ENCODE results near the gene ENOX2.
"Not testable (repeated sequence)": the region's sequence is repeated elsewhere in the genome, so short reads cannot be mapped to it uniquely, and the experiment has no call there.

The ENOX2 gene

GRCh38 chrX:130714135-130714534, 188.9 kb downstream of the ENOX2 start:
- Histone ChIP-seq H3K4me3 (ENCODE audit: insufficient read length, low read depth) (no peak overlapping the region), H3K36me3 (ENCODE audit: insufficient read depth, insufficient read length, low read length) (no peaks in the 10 kb centered on the region), H3K9me3 (ENCODE audit: insufficient read depth, low read length) (no peaks in the 10 kb centered on the region), H3K27me3 (ENCODE audit: insufficient read depth, insufficient read length) (no peaks in the 10 kb centered on the region), H3K4me1 (ENCODE audit: insufficient read depth, insufficient read length) (no peaks in the 10 kb centered on the region), H3K9ac (ENCODE audit: insufficient read length, low read depth) (no peak overlapping the region)
- TF ChIP-seq SUZ12 (IDR thresholded peaks at IDR 0.05; ENCODE audit: extremely low read depth, insufficient read depth, insufficient read length) (no peak), YY1 (IDR thresholded peaks at IDR 0.05; ENCODE audit: insufficient read depth, insufficient read length) (no peak), ZNF274 (IDR thresholded peaks at IDR 0.05; ENCODE audit: low read depth, low read length) (no peak)
- DNase-seq (ENCODE audit: low read depth, low spot score), result no peak

- DNase-seq (ENCODE audit: low read depth, low spot score); H3K27me3 ChIP-seq (ENCODE audit: insufficient read depth, insufficient read length); H3K4me1 ChIP-seq (ENCODE audit: insufficient read depth, insufficient read length); H3K36me3 ChIP-seq (ENCODE audit: insufficient read depth, insufficient read length, low read length); H3K4me3 ChIP-seq (ENCODE audit: insufficient read length, low read depth); H3K9ac ChIP-seq (ENCODE audit: insufficient read length, low read depth); H3K9me3 ChIP-seq (ENCODE audit: insufficient read depth, low read length): not testable (repeated sequence)
Observed at GRCh38 chrX:130709178-130709577, 193.8 kb downstream of the ENOX2 start.

GRCh38 chrX:130705591-130705990, 197.4 kb downstream of the ENOX2 start:
- TF ChIP-seq YY1 (IDR thresholded peaks at IDR 0.05; ENCODE audit: insufficient read depth, insufficient read length) (no peak), SUZ12 (IDR thresholded peaks at IDR 0.05; ENCODE audit: extremely low read depth, insufficient read depth, insufficient read length) (no peak), ZNF274 (IDR thresholded peaks at IDR 0.05; ENCODE audit: low read depth, low read length) (no peak)
- no peaks in the 10 kb centered on the region for H3K4me1 ChIP-seq (ENCODE audit: insufficient read depth, insufficient read length)
- no peaks in the 10 kb centered on the region for H3K36me3 ChIP-seq (ENCODE audit: insufficient read depth, insufficient read length, low read length)
- DNase-seq (ENCODE audit: low read depth, low spot score), result no peak
- H3K4me3 ChIP-seq (ENCODE audit: insufficient read length, low read depth), result no peak overlapping the region
- no peak overlapping the region for H3K9ac ChIP-seq (ENCODE audit: insufficient read length, low read depth)
- H3K9me3 ChIP-seq (ENCODE audit: insufficient read depth, low read length), result no peaks in the 10 kb centered on the region
- H3K27me3 ChIP-seq (ENCODE audit: insufficient read depth, insufficient read length), result no peaks in the 10 kb centered on the region

DNA sequence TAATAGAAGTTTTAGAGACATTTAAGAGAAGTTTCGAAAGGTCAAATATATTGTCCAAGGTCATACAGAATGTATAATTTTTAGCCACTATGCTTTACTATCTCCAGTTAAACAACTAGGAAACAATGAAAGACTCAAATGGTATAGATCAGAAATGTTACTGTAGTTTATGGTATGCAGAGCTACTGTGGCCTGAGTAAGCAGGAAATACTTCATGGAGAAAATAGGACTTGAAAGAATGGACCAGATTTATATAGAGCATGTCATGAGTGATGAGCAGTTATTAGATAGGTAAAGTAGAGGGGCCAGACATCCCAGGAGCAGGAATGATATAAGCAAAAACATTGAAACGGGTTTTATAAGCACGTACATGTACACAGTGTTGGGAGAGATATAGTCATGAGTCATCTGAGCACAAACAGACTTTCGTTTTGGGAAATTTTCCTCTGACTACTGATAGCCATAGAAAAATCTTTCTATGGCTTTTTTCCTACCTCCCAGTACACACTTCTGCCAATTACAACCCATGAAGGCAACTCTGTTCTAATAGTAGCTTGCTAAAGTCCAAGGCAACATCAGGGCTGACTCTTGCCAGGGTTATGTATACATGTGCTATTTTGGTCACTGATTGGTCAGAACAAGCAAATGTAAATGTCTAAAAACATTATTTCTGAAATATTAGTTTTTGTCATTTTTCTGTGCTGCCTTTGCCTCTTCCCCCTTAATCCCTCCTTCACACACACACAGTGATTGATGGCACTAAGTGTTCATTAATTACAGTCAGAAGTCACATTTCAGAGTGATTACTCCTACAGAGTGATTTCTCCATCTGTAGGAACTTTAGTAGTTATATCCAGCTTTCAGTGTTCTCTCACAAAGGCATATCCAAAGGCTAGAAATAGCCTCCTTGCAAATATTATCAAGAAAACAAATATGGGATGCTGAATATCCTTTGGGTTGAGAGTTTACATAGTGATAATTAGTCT, 198.7 kb downstream of the ENOX2 start:
- Histone ChIP-seq H3K4me1 (ENCODE audit: insufficient read depth, insufficient read length) (no peaks in the 10 kb centered on the region), H3K4me3 (ENCODE audit: insufficient read length, low read depth) (no peak overlapping the region), H3K36me3 (ENCODE audit: insufficient read depth, insufficient read length, low read length) (no peaks in the 10 kb centered on the region), H3K9me3 (ENCODE audit: insufficient read depth, low read length) (no peaks in the 10 kb centered on the region), H3K9ac (ENCODE audit: insufficient read length, low read depth) (no peak overlapping the region), H3K27me3 (ENCODE audit: insufficient read depth, insufficient read length) (no peaks in the 10 kb centered on the region)
- DNase-seq (ENCODE audit: low read depth, low spot score), result no peak
- no peak for TF ChIP-seq SUZ12 (IDR thresholded peaks at IDR 0.05; ENCODE audit: extremely low read depth, insufficient read depth, insufficient read length)

DNA sequence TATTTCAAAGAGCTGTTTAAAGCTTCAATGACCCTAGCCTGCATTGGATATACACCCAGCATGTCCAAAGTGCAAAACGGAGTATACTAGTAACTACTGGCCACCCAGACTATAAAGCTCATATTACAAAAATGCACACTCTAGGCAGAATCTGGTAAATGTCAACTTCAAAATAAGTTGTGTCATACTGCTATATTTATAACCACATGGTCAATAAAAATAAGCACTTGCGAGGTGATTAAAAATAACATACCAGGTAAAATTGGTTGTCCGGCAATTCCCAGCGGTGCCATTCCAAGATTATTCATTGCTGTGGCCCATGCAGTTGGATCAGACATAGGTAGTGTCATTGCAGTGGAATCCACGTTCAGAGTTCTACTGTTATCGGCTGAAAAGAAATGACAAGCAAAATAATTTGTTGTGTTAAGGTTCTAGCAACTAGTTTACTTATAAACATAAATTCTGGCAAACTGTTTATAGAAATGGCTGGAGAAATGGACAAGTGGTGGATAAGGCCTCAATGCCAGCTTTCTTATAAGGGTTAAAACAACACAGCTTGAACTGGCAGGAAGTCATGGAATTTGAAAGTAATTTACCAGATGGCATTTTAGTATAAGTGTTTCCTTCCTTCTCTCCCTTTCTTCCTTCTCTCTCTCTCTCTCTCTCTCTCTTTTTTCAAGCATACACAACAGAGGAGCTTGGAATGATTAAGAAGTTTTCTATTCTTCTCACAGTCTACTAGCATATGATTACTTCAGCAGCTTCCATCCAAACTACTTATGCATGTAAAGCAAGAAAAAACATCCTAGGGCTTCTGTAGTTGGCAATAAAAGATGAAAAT, 199.9 kb downstream of the ENOX2 start:
- Histone ChIP-seq H3K4me1 (ENCODE audit: insufficient read depth, insufficient read length) (no peaks in the 10 kb centered on the region), H3K36me3 (ENCODE audit: insufficient read depth, insufficient read length, low read length) (no peaks in the 10 kb centered on the region), H3K27me3 (ENCODE audit: insufficient read depth, insufficient read length) (no peaks in the 10 kb centered on the region), H3K9ac (ENCODE audit: insufficient read length, low read depth) (no peak overlapping the region), H3K4me3 (ENCODE audit: insufficient read length, low read depth) (no peak overlapping the region), H3K9me3 (ENCODE audit: insufficient read depth, low read length) (no peaks in the 10 kb centered on the region)
- no peak for DNase-seq (ENCODE audit: low read depth, low spot score)
- TF ChIP-seq SUZ12 (IDR thresholded peaks at IDR 0.05; ENCODE audit: extremely low read depth, insufficient read depth, insufficient read length) (no peak), ZNF274 (IDR thresholded peaks at IDR 0.05; ENCODE audit: low read depth, low read length) (no peak), YY1 (IDR thresholded peaks at IDR 0.05; ENCODE audit: insufficient read depth, insufficient read length) (no peak)

- no peaks in the 10 kb centered on the region for H3K4me1 ChIP-seq (ENCODE audit: insufficient read depth, insufficient read length)
- TF ChIP-seq YY1 (IDR thresholded peaks at IDR 0.05; ENCODE audit: insufficient read depth, insufficient read length), result no peak
- TF ChIP-seq ZNF274 (IDR thresholded peaks at IDR 0.05; ENCODE audit: low read depth, low read length), result no peak
- no peak for TF ChIP-seq SUZ12 (IDR thresholded peaks at IDR 0.05; ENCODE audit: extremely low read depth, insufficient read depth, insufficient read length)
- H3K27me3 ChIP-seq (ENCODE audit: insufficient read depth, insufficient read length), result no peaks in the 10 kb centered on the region
- no peak overlapping the region for H3K4me3 ChIP-seq (ENCODE audit: insufficient read length, low read depth)
- no peak for DNase-seq (ENCODE audit: low read depth, low spot score)
- no peaks in the 10 kb centered on the region for H3K9me3 ChIP-seq (ENCODE audit: insufficient read depth, low read length)
- no peak overlapping the region for H3K9ac ChIP-seq (ENCODE audit: insufficient read length, low read depth)
- no peaks in the 10 kb centered on the region for H3K36me3 ChIP-seq (ENCODE audit: insufficient read depth, insufficient read length, low read length)
Observed at GRCh38 chrX:130700629-130701028, 202.4 kb downstream of the ENOX2 start.

- Histone ChIP-seq H3K27me3 (ENCODE audit: insufficient read depth, insufficient read length) (no peaks in the 10 kb centered on the region), H3K36me3 (ENCODE audit: insufficient read depth, insufficient read length, low read length) (no peaks in the 10 kb centered on the region), H3K9me3 (ENCODE audit: insufficient read depth, low read length) (no peaks in the 10 kb centered on the region), H3K4me1 (ENCODE audit: insufficient read depth, insufficient read length) (no peaks in the 10 kb centered on the region), H3K9ac (ENCODE audit: insufficient read length, low read depth) (no peak overlapping the region), H3K4me3 (ENCODE audit: insufficient read length, low read depth) (no peak overlapping the region)
- no peak for DNase-seq (ENCODE audit: low read depth, low spot score)
- no peak for TF ChIP-seq SUZ12 (IDR thresholded peaks at IDR 0.05; ENCODE audit: extremely low read depth, insufficient read depth, insufficient read length)
- TF ChIP-seq ZNF274 (IDR thresholded peaks at IDR 0.05; ENCODE audit: low read depth, low read length), result no peak
- TF ChIP-seq YY1 (IDR thresholded peaks at IDR 0.05; ENCODE audit: insufficient read depth, insufficient read length), result no peak
Observed at GRCh38 chrX:130699618-130700017, 203.4 kb downstream of the ENOX2 start.

Data from NT2/D1 (cell line).